ENCODE data around the gene RDH12. TPM values are rescaled to one million over a fixed set of nuclear protein-coding genes. Genes with fewer than 3 reads are reported as not detected.

The RDH12 gene
- total RNA-seq, 4 donors from 2014 or later, result not detected

DNA sequence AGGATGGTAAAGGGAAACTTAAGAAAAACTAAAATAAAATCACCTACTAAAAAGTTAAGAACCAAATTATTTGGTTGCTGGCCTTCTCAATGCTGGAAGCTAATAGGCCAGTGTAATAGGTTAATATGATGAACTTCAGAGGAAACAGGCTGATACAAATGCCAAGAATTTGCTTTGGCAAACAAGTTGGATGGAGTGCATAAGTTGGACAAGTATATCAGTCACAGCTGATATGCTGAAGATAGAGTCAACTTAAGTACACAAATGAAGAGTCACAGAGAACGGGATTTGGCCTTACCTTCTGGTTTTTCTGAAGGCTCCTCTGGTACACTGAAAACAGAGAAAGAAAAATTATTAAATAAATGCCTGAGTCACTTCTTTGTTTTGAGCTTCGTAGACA lies 66.5 kb downstream of the RDH12 start:
- Histone ChIP-seq H3K9me3 (no peaks in the 10 kb centered on the region), H3K27me3 (no peaks in the 10 kb centered on the region), H3K4me1 (no peaks in the 10 kb centered on the region), H3K4me3 (no peak overlapping the region), H3K27ac (no peak overlapping the region), H3K36me3 (peaks cover 0 to 2% of the 10 kb centered on the region in 2 donors)
- intact Hi-C loops (cut with DNase I; ENCODE audit: low total_unique reads), result no loop called here
- TF ChIP-seq, protein P1, sequence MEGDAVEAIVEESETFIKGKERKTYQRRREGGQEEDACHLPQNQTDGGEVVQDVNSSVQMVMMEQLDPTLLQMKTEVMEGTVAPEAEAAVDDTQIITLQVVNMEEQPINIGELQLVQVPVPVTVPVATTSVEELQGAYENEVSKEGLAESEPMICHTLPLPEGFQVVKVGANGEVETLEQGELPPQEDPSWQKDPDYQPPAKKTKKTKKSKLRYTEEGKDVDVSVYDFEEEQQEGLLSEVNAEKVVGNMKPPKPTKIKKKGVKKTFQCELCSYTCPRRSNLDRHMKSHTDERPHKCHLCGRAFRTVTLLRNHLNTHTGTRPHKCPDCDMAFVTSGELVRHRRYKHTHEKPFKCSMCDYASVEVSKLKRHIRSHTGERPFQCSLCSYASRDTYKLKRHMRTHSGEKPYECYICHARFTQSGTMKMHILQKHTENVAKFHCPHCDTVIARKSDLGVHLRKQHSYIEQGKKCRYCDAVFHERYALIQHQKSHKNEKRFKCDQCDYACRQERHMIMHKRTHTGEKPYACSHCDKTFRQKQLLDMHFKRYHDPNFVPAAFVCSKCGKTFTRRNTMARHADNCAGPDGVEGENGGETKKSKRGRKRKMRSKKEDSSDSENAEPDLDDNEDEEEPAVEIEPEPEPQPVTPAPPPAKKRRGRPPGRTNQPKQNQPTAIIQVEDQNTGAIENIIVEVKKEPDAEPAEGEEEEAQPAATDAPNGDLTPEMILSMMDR (IDR thresholded peaks at IDR 0.05), result no peak
- TF ChIP-seq POLR2A (IDR thresholded peaks at IDR 0.05), result no peak
- no peak for DNase-seq

DNA sequence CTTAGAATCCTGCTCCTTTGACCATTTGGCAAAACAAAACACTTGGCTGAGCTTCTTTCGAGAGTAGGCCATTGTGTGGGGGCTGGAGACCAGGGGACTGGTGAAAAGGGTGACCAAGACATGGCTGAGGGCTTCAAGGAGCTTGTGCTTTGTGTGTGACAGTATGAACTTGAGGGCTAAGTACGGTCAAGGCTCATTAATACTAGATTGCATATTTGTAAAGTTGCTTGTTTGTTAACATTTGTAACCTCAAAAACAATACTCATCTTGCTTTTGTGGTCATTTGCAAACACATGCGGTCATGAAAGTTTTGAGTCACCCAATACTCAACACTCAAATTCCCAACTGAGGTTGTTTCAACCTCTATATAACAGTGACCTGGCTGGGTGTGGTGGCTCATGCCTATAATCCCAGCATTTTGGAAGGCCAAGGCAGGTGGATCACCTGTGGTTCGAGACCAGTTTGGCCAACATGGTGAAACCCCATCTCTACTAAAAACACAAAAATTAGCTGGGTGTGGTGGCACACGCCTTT lies 72.2 kb downstream of the RDH12 start:
- TF ChIP-seq, protein P1 (IDR thresholded peaks at IDR 0.05), result no peak
- no peak for TF ChIP-seq POLR2A (IDR thresholded peaks at IDR 0.05)
- no peak overlapping the region for H3K4me3 ChIP-seq
- no peaks in the 10 kb centered on the region for H3K9me3 ChIP-seq
- no peak overlapping the region for H3K27ac ChIP-seq
- intact Hi-C loops (cut with DNase I; ENCODE audit: low total_unique reads), result no loop called here
- H3K4me1 ChIP-seq, result no peaks in the 10 kb centered on the region
- DNase-seq, result no peak
- no peaks in the 10 kb centered on the region for H3K36me3 ChIP-seq
- H3K27me3 ChIP-seq, result no peaks in the 10 kb centered on the region

DNA sequence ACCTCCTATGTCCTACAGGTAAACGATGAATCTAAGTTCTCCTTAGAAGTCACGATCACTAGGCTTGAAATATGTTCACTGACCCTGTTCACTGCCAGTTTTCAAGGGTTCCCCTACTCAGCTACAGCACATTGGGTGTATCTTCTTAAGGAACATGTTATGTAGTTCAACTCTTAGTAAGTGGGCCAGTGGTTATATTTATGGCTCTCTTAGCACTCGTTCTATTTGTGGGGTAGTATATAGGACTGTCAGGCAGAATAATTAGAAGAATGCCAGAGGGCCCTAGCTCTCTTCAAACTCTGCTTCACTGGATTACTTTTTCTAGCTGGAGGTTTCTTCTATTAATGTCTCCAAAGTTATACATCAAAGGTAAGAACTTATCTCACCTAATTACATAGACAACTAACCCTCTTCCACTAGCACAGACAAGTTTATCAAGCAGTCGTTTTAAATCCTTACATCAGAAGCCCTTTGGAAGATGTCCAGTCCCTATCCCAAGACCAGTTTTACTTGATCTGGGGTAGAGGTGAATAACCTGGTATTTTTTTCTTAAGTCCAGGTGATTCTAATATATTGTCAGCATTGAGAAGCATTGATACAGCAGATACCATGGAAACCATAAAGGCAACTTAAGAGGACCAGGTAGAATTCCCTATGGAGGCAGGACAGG lies 75.1 kb downstream of the RDH12 start:
- Histone ChIP-seq H3K27me3 (no peaks in the 10 kb centered on the region), H3K4me3 (no peak overlapping the region), H3K36me3 (no peaks in the 10 kb centered on the region), H3K27ac (no peak overlapping the region), H3K4me1 (no peaks in the 10 kb centered on the region), H3K9me3 (no peaks in the 10 kb centered on the region)
- intact Hi-C loops (cut with DNase I; ENCODE audit: low total_unique reads), result no loop called here
- DNase-seq, result no peak
- no peak for TF ChIP-seq POLR2A (IDR thresholded peaks at IDR 0.05)
- TF ChIP-seq, protein P1 (IDR thresholded peaks at IDR 0.05), result no peak

DNA sequence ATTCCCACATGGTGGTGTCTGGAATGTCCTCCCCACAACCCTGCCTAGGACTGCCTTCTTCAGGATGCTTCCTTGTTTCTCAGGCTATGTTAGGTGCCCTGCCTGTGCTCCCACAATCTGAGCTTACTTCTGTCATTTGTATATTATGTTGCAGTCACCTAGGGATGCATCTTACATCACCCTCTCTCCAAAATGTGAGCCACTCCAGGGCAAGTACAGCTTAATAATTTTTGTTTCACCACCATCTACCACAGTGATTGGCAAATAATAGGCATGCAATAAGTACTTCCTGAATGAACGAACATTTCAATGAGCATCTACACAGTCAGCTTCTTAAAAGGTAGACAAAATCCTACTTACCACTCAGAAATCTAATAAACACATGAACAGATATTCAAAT lies 77.1 kb downstream of the RDH12 start:
- TF ChIP-seq, protein P1 (IDR thresholded peaks at IDR 0.05), result no peak
- no peak for TF ChIP-seq POLR2A (IDR thresholded peaks at IDR 0.05)
- Histone ChIP-seq H3K4me3 (no peak overlapping the region), H3K9me3 (no peaks in the 10 kb centered on the region), H3K4me1 (no peaks in the 10 kb centered on the region), H3K36me3 (no peaks in the 10 kb centered on the region), H3K27ac (no peak overlapping the region), H3K27me3 (no peaks in the 10 kb centered on the region)
- intact Hi-C loops (cut with DNase I; ENCODE audit: low total_unique reads), result no loop called here
- no peak for DNase-seq

DNA sequence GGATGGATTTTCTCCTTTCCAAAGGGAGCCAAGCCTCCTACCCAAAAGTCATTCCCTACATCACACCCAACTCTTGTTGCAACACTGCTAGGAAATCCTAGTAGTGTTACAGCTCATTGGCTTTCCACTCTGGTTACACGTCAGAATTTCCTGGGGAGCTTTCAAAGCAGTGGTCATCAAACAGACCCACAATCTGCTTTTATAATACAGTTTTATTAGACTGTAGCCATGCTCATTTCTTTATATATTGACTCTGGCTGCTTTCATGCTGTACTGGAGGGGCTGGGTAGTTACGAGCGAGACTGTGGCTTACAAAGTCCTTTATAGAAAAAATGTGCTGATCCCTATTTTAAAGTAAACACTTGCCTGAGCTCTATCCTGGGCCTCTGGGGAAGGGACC lies 80.4 kb downstream of the RDH12 start:
- Histone ChIP-seq H3K4me3 (no peak overlapping the region), H3K4me1 (no peaks in the 10 kb centered on the region), H3K9me3 (no peaks in the 10 kb centered on the region), H3K27me3 (no peaks in the 10 kb centered on the region), H3K36me3 (no peaks in the 10 kb centered on the region), H3K27ac (no peak overlapping the region)
- no peak for TF ChIP-seq POLR2A (IDR thresholded peaks at IDR 0.05)
- TF ChIP-seq, protein P1 (IDR thresholded peaks at IDR 0.05), result no peak
- DNase-seq, result no peak
- intact Hi-C loops (cut with DNase I; ENCODE audit: low total_unique reads), result no loop called here

Small RNA genes lying within 50 kb of the gene (small RNA-seq; reads per million reads assigned to genes)
- gene AL049779.3, result not detected
- gene RN7SL369P, result not detected
- gene RNA5SP386, result not detected

Other genes starting within 250 kb of the RDH12 start
- 1 to 10 TPM in 2 of 4 donors, under 1 TPM in 2; under 0.01 to 4.7 (median 2.8) TPM for gene TMEM229B, start 213.2 kb upstream of the RDH12 start, total RNA-seq
- gene PLEKHH1, start 168.6 kb upstream of the RDH12 start, total RNA-seq, result 1 to 10 TPM in 3 of 4 donors, under 1 TPM in 1; 0.29 to 8.0 (median 4.9) TPM
- 10 to 100 TPM; 12.8 to 27.1 (median 14.0) TPM for gene PIGH, start 101.6 kb upstream of the RDH12 start, total RNA-seq
- gene ARG2, start 82.0 kb upstream of the RDH12 start, total RNA-seq, result 1 to 10 TPM in 2 of 4 donors, under 1 TPM in 1, not detected in 1; 0.51 to 3.7 (median 2.8) TPM
- gene VTI1B, start 27.3 kb upstream of the RDH12 start, total RNA-seq, result 100 to 1,000 TPM in 1 of 4 donors, 10 to 100 TPM in 3; 39.0 to 333 (median 48.6) TPM
- gene RDH11, start 6.1 kb upstream of the RDH12 start, total RNA-seq, result 10 to 100 TPM; 19.1 to 90.1 (median 39.0) TPM
- 10 to 100 TPM; 14.3 to 45.9 (median 28.2) TPM for gene ZFYVE26, start 114.7 kb downstream of the RDH12 start, total RNA-seq
- gene RAD51B, start 117.9 kb downstream of the RDH12 start, total RNA-seq, result 10 to 100 TPM; 29.5 to 100.0 (median 70.3) TPM

All from uterus (tissue), 4 donors.